HG03060 (cell line): ENCODE results near the gene RASSF8.

Experiments
- ATAC-seq: cut with Tn5 transposase; IDR thresholded peaks from one replicate; pipeline ENCODE4 v1.9.1; 2021; ENCODE audit warnings: low read depth, moderate number of reproducible peaks; ENCODE audit not compliant: unreplicated experiment

RASSF8 gene

GRCh38 chr12:25958428-25959070, at the start of gene RASSF8:
TSS of gene RASSF8 (plus strand) at chr12:25958682. CDS start at chr12:26055344, 96,662 bp downstream.
- no peak for ATAC-seq

- no peak for ATAC-seq
Measured at GRCh38 chr12:25914551-25914950, 43.9 kb upstream of the RASSF8 start.

GRCh38 chr12:25924491-25925001, 33.9 kb upstream of the RASSF8 start:
- no peak for ATAC-seq

GRCh38 chr12:25925064-25925463, 33.4 kb upstream of the RASSF8 start:
- ATAC-seq: no peak

- no peak for ATAC-seq
Measured at GRCh38 chr12:25926536-25926935, 31.9 kb upstream of the RASSF8 start.

- no peak for ATAC-seq
Measured at GRCh38 chr12:25929142-25929541, 29.3 kb upstream of the RASSF8 start.

GRCh38 chr12:25932971-25933370, 25.5 kb upstream of the RASSF8 start:
- no peak for ATAC-seq

GRCh38 chr12:25934456-25934855, 24.0 kb upstream of the RASSF8 start:
- ATAC-seq: no peak

- ATAC-seq: no peak
Measured at GRCh38 chr12:25935355-25936144, 22.9 kb upstream of the RASSF8 start.

GRCh38 chr12:25937096-25937495, 21.4 kb upstream of the RASSF8 start:
- no peak for ATAC-seq

GRCh38 chr12:25938581-25938980, 19.9 kb upstream of the RASSF8 start:
- no peak for ATAC-seq

GRCh38 chr12:25939606-25940005, 18.9 kb upstream of the RASSF8 start:
- no peak for ATAC-seq

GRCh38 chr12:25940886-25941285, 17.6 kb upstream of the RASSF8 start:
- no peak for ATAC-seq

- ATAC-seq: no peak
Measured at GRCh38 chr12:25942709-25943108, 15.8 kb upstream of the RASSF8 start.

GRCh38 chr12:25943940-25944339, 14.5 kb upstream of the RASSF8 start:
- no peak for ATAC-seq

- no peak for ATAC-seq
Measured at GRCh38 chr12:25949343-25949742, 9.1 kb upstream of the RASSF8 start.

GRCh38 chr12:25950329-25951115, 8.0 kb upstream of the RASSF8 start:
- no peak for ATAC-seq

GRCh38 chr12:25957793-25958427, 572 bp upstream of the RASSF8 start:
- no peak for ATAC-seq

- no peak for ATAC-seq
Measured at GRCh38 chr12:25959071-25959961, 834 bp downstream of the RASSF8 start.

- ATAC-seq: no peak
Measured at GRCh38 chr12:25960143-25960542, 1.7 kb downstream of the RASSF8 start.
